Common myeloid progenitor, CD34-positive (primary cell): Measurements from ENCODE around the gene FOS.
A peak's percentile ranks its signal among the peaks of the same experiment; 100 is the strongest.

Experiments
- CTCF ChIA-PET: fragments of 350-600 bp; sonication (Branson Sonifier 250); formaldehyde crosslinking; loops from one replicate; lab custom pipeline; 2021; ENCODE audit warnings: antibody characterized with exemption; lab: Charles Lee
- POLR2A ChIA-PET: fragments of 350-600 bp; sonication (Branson Sonifier 250); formaldehyde crosslinking; loops from one replicate; lab custom pipeline; 2021; ENCODE audit warnings: antibody characterized with exemption; lab: Charles Lee
- DNase-seq, 3 donors: peaks; one replicate each; pipeline versions ENCODE4 v3.0.0 to v3.0.0-alpha.2; 2013
- H3K27ac ChIP-seq, 2 experiments: 1 replicate in 1 of 2; 2 replicates in 1 of 2; pipeline ENCODE4 v1.7.0; 2013; ENCODE audit warnings: inconsistent platforms in 2 of 2, low read length in 2 of 2, mild to moderate bottlenecking in 2 of 2, low read depth in 1 of 2, moderate library complexity in 1 of 2; ENCODE audit not compliant: severe bottlenecking in 2 of 2, insufficient read depth in 1 of 2, poor library complexity in 1 of 2
- H3K27me3 ChIP-seq, 5 experiments: replicated peaks in 2 of 5; 1 replicate in 3 of 5; 2 replicates in 2 of 5; pipeline versions ENCODE4 v1.6.1 to v1.7.0; 2013; ENCODE audit warnings: low read length in 4 of 5, mild to moderate bottlenecking in 2 of 5, moderate library complexity in 2 of 5, inconsistent platforms in 1 of 5; ENCODE audit not compliant: insufficient read depth in 5 of 5, control insufficient read depth in 4 of 5
- H3K36me3 ChIP-seq, 4 experiments: 1 replicate in 2 of 4; 2 replicates in 2 of 4; pipeline versions ENCODE4 v1.6.1 to v1.7.0; 2013; ENCODE audit warnings: low read length in 3 of 4, control low read depth in 1 of 4, mild to moderate bottlenecking in 1 of 4; ENCODE audit not compliant: control insufficient read depth in 4 of 4, insufficient read depth in 4 of 4
- H3K4me1 ChIP-seq, 4 experiments: 1 replicate in 3 of 4; 2 replicates in 1 of 4; pipeline versions ENCODE4 v1.6.1 to v1.7.1; 2013; ENCODE audit warnings: low read length in 3 of 4, mild to moderate bottlenecking in 3 of 4, control low read depth in 1 of 4, inconsistent platforms in 1 of 4, moderate library complexity in 1 of 4; ENCODE audit not compliant: control insufficient read depth in 4 of 4, insufficient read depth in 4 of 4; ENCODE audit errors: control extremely low read depth in 1 of 4
- H3K4me3 ChIP-seq, 7 experiments: 1 replicate in 4 of 7; 2 replicates in 3 of 7; pipeline versions ENCODE4 v1.5.1 to v1.7.0; 2013; ENCODE audit warnings: mild to moderate bottlenecking in 7 of 7, low read length in 6 of 7, moderate library complexity in 6 of 7, inconsistent platforms in 2 of 7, low read depth in 2 of 7, control low read depth in 1 of 7; ENCODE audit not compliant: insufficient read depth in 4 of 7, control insufficient read depth in 1 of 7; ENCODE audit errors: extremely low read depth in 1 of 7
- H3K9me3 ChIP-seq, 5 experiments: 1 replicate in 4 of 5; 2 replicates in 1 of 5; pipeline versions ENCODE4 v1.6.1 to v1.7.1; 2013; ENCODE audit warnings: low read length in 4 of 5, mild to moderate bottlenecking in 2 of 5, inconsistent platforms in 1 of 5, low read depth in 1 of 5, moderate library complexity in 1 of 5; ENCODE audit not compliant: control insufficient read depth in 4 of 5, insufficient read depth in 2 of 5; ENCODE audit errors: control extremely low read depth in 1 of 5
- WGBS: methylation state at CpG from one replicate; pipeline ENCODE4 v1.1.5; 2013; ENCODE audit not compliant: insufficient coverage; 5-methylcytosine and 5-hydroxymethylcytosine counted together

The FOS gene

DNA sequence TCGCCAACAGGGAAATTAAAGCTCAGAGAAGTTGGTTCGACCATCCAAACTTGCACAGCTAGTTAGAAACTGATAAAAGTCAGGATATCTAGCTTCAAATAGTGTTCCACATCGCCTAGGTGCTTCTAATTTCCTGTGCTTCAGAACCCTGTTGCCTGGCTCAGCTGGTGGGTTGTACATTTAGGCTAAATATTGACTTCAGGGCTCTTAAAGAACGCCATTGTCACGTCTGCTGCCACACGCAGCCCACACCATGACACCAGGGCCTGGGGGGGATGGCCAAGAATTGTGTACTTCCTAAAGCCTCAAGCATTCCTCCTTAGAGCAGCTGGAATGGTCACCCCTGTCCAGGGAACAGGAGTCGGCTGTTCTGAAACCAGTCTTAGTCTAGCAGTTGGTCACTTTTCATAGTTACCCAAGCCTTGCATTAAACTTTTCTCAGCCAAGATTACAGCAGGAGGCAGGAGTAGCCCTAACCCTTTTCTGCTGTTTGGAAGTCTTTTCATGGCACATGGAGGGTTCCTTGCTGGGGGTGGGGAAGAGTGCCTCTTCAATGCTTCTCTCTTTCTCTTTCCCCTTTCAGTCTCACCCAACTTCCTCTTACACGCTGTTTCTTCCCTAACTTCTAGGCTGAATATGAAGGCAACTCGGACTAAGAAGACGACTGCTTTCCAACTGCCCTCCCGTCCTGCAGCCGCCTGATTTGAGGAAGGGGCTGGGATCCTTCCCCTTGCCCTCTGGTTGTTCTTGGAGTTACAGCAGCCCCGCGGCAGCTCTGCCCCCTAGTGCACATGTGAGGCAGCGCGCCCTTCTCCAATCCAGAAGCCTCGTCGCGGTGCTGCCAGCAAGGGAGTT lies 17.1 kb downstream of the FOS start:
- Histone ChIP-seq H3K36me3 (no peaks in the 10 kb centered on the region), H3K27me3 (no peaks in the 10 kb centered on the region), H3K4me3 (peak overlapping the region in 6 of 7 experiments; percentile 50 to 88 (median 76)), H3K4me1 (peaks cover 10 to 62% (median 39%) of the 10 kb centered on the region in 4 experiments), H3K9me3 (no peaks in the 10 kb centered on the region), H3K27ac (peak overlapping the region in 1 of 2 experiments; percentile 64)
- ChIA-PET CTCF (interaction anchor here (0.8 to 7.2 kb wide), 15 partner anchors 9 to 191 kb away, joined by 3 to 122 read pairs (median 5); no protein-coding TSS in a partner anchor), POLR2A (interaction anchor here (2.7 to 4.7 kb wide), 2 partner anchors 13 to 18 kb away, joined by 26 to 42 read pairs; partner anchors contain the start of gene FOS)
- WGBS = 11% methylated on average over 15 of the region's 19 CpGs
- DNase-seq = peak; percentile 72 to 82 (median 82)

GRCh38 chr14:75297411-75298040 lies 18.9 kb downstream of the FOS start:
- peaks cover 10 to 78% (median 48%) of the 10 kb centered on the region in 4 experiments for H3K4me1 ChIP-seq
- no peaks in the 10 kb centered on the region for H3K36me3 ChIP-seq
- no peaks in the 10 kb centered on the region for H3K9me3 ChIP-seq
- 96% methylated on average over 4 of the region's 10 CpGs for WGBS
- no peak overlapping the region for H3K27ac ChIP-seq
- ChIA-PET POLR2A (no interaction called here), CTCF (interaction anchor here (1.1 to 13.5 kb wide), 10 partner anchors 7 to 170 kb away, joined by 3 to 210 read pairs (median 8); partner anchors contain the start of gene NEK9)
- H3K27me3 ChIP-seq = no peaks in the 10 kb centered on the region
- DNase-seq = peak in 1 of 3 donors; percentile 21
- no peak overlapping the region for H3K4me3 ChIP-seq

GRCh38 chr14:75298187-75298965 lies 19.7 kb downstream of the FOS start:
- no peak overlapping the region for H3K4me3 ChIP-seq
- H3K9me3 ChIP-seq = no peaks in the 10 kb centered on the region
- CTCF ChIA-PET = interaction anchor here (0.7 to 13.5 kb wide), 11 partner anchors 10 to 171 kb away, joined by 3 to 210 read pairs (median 4); partner anchors contain the start of gene NEK9
- H3K4me1 ChIP-seq = peaks cover 10 to 84% (median 48%) of the 10 kb centered on the region in 4 experiments
- POLR2A ChIA-PET = no interaction called here
- H3K27ac ChIP-seq = no peak overlapping the region
- WGBS = 76% methylated on average over 5 of the region's 9 CpGs
- peak in 2 of 3 donors; percentile 55 to 59 for DNase-seq
- no peaks in the 10 kb centered on the region for H3K36me3 ChIP-seq
- no peaks in the 10 kb centered on the region for H3K27me3 ChIP-seq

GRCh38 chr14:75299059-75299458 lies 20.4 kb downstream of the FOS start:
- H3K4me1 ChIP-seq = peaks cover 10 to 79% (median 42%) of the 10 kb centered on the region in 4 experiments
- 54% methylated on average over 6 of the region's 8 CpGs for WGBS
- peak; percentile 59 to 86 (median 85) for DNase-seq
- H3K36me3 ChIP-seq = no peaks in the 10 kb centered on the region
- ChIA-PET CTCF (interaction anchor here (0.7 to 13.5 kb wide), 10 partner anchors 10 to 171 kb away, joined by 3 to 210 read pairs (median 4); partner anchors contain the start of gene NEK9), POLR2A (no interaction called here)
- no peak overlapping the region for H3K27ac ChIP-seq
- no peaks in the 10 kb centered on the region for H3K27me3 ChIP-seq
- H3K9me3 ChIP-seq = no peaks in the 10 kb centered on the region
- H3K4me3 ChIP-seq = no peak overlapping the region

- H3K27ac ChIP-seq = no peak overlapping the region
- ChIA-PET POLR2A (no interaction called here), CTCF (interaction anchor here (0.7 to 13.5 kb wide), 5 partner anchors 11 to 172 kb away, joined by 3 to 210 read pairs (median 11); partner anchors contain the start of gene NEK9)
Observed at GRCh38 chr14:75299576-75299975, 20.9 kb downstream of the FOS start.

DNA sequence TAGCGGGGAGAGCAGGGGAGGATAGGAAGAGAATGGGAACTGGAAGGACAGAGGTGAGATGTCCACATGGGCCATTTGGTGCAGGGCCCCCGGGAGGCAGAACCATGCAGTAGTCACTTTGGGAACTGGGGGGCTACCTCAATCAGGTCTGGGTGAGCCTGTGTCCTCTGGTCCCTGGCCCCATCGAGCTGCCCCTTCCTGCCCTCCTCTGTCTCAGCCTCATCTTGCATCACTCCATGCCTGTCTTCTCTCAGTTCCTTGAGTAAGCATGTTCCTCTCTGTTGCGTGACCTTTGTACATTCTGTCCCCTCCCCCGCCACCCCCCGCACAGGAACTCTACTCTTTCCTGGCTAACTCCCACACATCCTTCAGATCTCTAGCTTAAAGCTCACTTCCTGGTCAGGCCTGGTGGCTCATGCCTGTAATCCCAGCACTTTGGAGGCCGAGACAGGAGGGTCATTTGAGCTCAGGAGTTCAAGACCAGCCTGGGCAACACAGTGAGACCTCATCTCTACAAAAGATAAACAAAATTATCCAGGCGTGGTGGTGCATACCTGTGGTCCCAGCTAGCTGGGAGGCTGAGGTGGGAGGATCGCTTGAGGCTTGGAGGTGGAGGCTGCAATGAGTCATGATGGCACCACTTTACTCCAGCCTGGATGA lies 23.2 kb downstream of the FOS start:
- Histone ChIP-seq H3K4me1 (peaks cover 3 to 56% (median 20%) of the 10 kb centered on the region in 4 experiments), H3K9me3 (no peaks in the 10 kb centered on the region), H3K36me3 (no peaks in the 10 kb centered on the region), H3K27ac (no peak overlapping the region), H3K27me3 (no peaks in the 10 kb centered on the region), H3K4me3 (no peak overlapping the region)
- WGBS = 42% methylated on average over 5 of the region's 9 CpGs
- peak in 2 of 3 donors; percentile 44 to 45 for DNase-seq
- CTCF ChIA-PET = interaction anchor here (0.9 to 13.5 kb wide), 17 partner anchors 9 to 223 kb away, joined by 3 to 210 read pairs (median 4); partner anchors contain the start of gene NEK9
- POLR2A ChIA-PET = interaction anchor here (0.6 kb wide), 3 partner anchors 17 to 251 kb away, joined by 3 read pairs; partner anchors contain the start of gene MLH3

More at GRCh38 chr14:75299576-75299975, 20.9 kb downstream of the FOS start:
- no CpG with 5 or more reads among the region's 1 CpG for WGBS
- H3K4me1 ChIP-seq = peaks cover 9 to 76% (median 39%) of the 10 kb centered on the region in 4 experiments
- DNase-seq = no peak
- no peaks in the 10 kb centered on the region for H3K9me3 ChIP-seq
- H3K27me3 ChIP-seq = no peaks in the 10 kb centered on the region
- no peaks in the 10 kb centered on the region for H3K36me3 ChIP-seq
- no peak overlapping the region for H3K4me3 ChIP-seq
